ENCODE data around the gene RPL22.

The RPL22 gene

DNA sequence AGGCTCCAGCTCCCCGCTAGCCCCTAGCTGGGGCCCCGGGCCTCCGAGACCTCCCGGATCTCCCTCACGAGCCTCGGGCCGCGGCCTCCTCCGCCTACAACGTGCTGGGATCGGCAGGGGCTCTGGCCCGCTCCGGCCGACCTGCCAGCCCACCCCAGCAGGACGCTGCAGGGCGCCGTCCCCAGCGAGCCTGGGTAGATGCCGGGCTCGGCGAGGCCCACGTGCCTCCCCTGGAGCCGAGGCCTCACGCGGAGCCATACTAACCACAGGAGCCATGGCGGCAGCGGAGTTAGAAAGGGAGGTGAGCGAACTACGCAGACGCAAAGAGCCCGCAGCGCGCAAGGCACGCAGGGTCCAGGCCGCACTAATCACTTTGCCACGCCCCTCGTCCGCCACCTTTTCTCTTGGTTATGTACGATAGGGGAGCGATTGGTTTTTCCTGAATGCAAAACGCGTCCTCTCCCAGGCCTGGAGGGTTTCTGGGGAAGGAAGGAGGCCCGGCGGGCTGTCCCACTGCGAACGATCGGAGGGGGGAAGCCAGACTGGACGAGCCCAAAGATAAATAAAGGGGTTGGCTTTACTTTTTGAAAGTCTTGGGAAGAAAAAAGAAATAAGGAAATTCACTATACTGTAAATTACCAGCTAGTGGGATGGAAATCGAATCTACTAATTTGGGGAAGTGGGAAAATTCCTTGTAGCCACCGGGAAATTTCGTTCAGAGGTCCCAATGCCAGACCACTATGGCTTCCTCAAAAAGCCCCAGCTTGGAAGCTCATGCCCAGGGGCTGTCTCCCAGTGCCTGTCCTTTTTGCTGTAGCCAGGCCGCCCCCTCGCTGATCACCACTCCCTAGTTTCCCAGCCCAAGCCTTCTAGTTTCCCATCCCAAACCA, at the start of gene RPL22:
Gene RPL22 (minus strand): TSS at position 298 of the 890 bp plus-strand sequence. CDS start 22 bp downstream, at position 276.
- DNase-seq (ENCODE audit: low spot score), result peak; percentile 96

DNA sequence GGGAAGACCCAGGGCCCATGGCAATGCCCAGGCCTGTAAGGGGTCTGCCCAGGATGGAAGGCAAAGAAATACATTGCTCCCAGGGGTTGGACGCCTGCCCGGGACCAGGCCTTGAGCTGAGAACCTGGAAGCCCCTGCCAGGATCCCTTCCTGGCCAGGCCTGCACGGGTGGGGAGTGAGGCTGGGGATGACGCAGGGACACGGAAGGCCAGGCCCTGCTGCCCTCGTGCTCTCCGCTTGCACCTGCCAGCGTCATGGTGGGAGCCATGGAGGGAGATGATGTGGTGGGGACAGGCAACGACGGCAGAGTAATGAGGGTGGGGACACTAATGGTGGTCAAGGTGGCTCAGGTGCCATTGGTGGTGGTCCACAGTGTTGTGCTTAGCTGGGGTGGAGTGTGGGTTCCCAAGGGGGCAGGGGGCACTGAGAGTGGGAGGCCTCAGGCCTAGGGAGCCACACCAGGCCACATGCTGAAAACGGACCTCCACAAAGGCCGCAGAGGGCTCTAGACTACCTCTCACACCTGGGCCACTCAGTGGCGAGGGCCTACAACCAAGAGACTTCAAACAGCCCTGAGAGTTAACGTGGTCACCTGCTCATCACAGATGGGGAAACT, 48.9 kb upstream of the RPL22 start:
- DNase-seq (ENCODE audit: low spot score), result no peak

DNA sequence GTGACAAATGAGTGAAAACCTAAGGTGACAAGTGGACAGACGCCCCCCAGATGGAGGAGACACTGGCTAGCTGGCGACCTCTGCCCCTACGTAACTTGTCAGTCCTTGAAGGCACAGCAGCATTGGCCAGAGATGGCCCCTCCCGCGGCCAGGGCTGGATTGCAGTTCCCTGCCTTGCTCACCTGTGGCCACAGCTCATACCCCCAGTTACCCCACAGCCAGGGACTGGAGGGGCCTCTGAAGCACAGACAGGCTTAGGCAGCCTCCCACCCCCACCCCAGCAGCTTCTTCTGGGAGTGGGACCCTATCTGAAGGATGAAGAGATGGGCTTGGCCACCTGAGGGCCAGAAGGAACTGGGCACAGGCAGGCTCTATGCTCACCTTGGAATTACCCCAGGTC, 48.3 kb upstream of the RPL22 start:
- no peak for DNase-seq (ENCODE audit: low spot score)

DNA sequence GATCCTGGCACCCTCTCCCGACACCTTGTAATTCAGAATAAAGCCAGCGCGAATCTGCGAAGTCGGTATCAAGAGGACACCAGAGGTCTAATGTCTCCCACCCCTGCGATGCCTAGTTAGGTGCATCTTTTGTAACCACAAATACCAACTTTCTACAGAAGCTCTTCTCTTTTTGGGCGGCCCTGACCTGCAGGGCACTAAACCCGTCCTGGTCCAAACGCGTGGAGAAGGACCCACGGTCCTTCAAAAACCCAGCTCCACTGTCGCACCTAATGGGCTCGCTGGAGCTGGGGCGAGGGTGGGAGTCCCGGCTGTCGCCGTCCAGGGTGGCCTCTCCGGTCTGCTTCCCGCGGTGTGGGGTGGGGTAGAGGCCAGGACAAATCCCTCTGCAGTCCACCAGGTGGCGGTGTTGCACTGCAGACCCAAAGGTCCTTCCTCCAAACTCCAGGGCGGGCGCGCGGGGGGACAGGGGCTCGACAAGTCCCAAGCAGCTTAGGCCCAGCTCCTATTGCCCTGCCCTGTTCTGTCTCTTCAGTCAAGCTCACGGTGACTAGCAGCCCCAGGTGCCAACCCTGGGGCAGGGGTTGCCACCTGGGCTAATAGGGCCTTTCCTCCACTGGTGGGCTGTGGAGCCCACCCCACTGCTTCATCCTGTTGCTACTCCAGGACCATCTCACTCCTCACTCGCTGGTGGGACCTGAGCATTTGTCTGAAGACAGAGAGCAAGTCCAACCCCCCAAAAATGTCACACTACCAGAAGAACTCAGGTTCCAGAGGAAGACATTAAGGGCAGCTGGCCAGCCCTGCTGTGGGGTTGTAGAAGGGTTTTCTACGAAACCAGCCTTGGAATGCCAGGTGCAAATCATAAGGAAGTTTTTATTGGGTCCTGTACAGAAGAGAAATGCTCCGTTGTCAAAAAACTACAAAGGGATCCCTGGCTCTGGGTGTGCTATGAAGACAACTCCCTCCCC, 47.4 kb upstream of the RPL22 start:
- DNase-seq (ENCODE audit: low spot score), result peak; percentile 58

DNA sequence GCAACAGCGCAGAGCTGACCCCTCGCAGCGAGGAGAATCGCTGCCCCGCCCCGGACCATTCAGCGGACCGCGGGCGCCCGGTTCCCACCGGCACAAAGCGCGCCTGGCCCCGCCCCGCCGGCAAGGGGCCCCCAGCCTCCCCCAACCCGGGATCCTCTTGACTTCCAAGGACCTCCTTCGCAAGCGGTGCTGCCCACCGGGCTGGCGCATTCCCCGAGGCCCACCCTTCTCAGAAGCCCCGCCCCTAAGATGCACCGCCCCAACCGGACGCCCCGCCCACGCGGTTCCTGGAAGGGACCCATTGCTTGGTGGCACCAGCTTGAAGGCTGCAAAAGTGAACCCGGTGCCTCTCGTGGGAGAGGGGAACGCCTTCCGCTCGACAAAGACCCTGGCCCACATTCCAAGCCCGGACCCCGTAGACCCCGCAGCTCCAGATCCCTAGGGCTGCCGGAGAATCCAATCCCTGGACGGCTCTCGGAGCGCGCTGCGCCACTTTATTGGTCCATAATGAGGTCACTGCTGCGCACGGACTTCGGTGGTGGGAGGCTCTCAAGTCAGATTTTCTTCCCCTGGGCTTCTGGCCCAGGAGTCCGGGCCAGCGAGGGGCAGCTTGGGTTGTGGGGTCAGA, 46.6 kb upstream of the RPL22 start:
- DNase-seq (ENCODE audit: low spot score), result no peak

DNA sequence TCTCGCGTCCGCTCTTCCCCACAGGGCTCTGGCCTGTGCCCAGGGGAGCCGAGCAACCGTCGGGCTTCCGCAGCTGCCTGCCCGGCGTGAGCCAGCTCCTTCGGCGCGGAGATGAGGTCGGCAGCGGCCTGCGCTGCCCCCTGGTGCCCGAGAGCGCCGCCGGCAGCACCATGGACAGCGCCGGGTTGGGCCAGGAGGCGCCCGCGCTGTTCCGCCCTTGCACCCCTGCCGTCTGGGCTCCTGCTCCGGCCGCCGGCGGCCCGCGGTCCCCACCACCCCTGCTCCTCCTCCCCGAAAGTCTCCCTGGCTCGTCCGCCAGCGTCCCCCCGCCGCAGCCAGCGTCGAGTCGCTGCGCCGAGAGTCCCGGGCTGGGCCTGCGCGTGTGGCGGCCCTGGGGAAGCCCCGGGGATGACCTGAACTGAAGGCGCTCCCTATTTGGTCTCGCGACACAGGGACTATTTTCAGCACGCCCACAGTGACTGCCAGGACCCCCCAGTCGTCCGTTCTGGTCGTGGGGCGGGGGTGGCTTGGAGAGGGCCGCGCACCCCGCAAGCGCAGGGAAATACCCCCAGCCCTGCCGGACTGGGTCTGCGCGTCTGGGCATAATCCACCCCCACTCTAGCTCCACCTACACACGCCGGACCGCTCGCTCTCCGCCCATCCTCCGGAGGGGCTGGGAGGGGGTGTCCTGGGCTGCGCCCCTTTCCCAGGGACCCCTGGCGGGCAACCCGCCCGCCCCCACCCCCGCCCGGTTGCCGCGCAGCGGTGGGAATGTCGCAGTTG, 45.9 kb upstream of the RPL22 start:
- DNase-seq (ENCODE audit: low spot score), result peak; percentile 65

DNA sequence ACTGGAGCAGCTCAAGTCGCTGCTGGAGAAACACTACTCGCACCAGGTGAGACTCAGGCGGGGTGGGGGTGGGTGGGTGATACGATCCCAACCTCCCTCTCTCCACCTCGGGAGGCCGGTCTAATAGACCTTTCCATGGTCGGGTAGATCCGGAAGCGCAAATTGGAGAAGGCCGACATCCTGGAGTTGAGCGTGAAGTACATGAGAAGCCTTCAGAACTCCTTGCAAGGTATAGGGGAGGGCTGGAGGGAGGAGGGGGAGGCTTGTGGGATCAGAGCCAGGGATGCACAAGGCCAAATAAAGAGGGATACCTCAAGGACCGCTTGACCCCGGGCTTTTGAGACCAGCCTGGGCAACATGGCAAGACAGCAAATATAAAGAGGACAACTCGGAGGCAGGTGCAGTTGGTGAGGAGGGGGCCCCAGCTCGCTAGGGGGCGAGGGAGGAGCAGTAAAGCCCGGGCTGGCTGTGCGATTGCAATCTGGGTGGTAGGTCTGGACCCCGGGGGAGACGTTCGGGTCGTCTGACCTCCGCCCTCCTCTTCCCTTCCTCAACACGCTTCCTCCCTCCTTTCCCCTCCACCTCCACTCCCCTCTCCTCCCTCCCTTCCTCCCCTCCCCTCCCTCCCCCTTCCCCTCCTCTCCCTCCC, 45.1 kb upstream of the RPL22 start:
- DNase-seq (ENCODE audit: low spot score), result no peak

DNA sequence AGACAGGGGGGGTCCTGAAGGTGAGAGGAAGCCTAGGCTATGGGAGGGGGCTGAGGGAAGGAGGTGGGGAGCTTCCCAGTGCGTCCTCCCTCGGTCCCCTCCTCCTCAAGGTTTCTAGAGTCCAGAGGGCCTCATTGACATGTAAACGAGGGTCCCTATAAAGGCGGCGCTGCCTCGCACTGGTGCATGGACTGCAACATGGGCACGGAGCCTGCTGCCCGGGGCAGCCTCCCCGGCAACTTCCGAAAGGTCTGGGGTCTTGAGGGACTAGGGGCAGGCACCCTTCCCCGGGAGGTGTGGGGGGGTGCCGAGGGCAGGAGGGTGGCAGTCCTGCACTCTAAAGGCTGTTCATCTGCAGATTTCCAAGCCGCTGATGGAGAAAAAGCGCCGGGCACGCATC, 44.6 kb upstream of the RPL22 start, which contains the start of gene HES3:
Gene HES3 (plus strand): TSS at position 187 of the 400 bp plus-strand sequence. CDS start 187 bp downstream, at position 374.
- DNase-seq (ENCODE audit: low spot score), result no peak

DNA sequence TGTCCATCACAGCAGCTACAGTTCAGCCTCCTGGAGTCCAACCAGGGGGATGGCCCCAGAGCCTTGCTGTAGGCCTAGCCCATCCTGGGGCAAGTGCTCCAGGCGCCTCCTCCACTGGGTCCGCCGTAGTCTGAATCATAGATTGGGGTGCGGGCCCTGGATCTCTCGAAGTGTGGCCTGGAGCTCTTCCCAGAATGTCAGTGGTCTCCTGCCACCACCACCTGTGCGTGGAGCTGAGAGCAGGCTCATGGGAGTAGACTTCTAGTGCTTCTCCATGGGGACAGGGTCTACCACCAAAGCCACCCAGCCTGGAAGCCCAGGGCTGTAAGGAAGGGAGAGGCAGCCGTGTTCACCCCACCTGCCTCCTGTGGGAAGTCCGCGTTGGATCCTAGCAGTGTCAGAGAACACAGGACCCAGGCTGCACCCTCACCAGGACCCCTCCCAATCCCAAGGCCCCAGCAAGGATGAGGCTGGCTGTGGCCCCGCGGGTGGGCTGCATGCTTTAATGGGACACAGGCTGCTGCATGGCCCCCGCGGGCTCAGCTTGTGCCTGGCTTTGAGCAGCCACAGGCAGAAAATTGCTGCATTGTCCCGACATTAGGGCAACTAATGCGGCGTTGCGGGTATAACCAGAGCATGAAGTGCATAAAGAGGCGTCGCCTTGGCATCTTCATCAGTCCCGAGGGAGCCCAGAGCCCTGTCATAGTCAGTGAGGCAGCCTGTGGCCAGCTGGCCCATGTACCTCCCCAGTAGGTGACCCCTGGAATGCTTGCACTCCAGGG, 43.8 kb upstream of the RPL22 start:
- no peak for DNase-seq (ENCODE audit: low spot score)

DNA sequence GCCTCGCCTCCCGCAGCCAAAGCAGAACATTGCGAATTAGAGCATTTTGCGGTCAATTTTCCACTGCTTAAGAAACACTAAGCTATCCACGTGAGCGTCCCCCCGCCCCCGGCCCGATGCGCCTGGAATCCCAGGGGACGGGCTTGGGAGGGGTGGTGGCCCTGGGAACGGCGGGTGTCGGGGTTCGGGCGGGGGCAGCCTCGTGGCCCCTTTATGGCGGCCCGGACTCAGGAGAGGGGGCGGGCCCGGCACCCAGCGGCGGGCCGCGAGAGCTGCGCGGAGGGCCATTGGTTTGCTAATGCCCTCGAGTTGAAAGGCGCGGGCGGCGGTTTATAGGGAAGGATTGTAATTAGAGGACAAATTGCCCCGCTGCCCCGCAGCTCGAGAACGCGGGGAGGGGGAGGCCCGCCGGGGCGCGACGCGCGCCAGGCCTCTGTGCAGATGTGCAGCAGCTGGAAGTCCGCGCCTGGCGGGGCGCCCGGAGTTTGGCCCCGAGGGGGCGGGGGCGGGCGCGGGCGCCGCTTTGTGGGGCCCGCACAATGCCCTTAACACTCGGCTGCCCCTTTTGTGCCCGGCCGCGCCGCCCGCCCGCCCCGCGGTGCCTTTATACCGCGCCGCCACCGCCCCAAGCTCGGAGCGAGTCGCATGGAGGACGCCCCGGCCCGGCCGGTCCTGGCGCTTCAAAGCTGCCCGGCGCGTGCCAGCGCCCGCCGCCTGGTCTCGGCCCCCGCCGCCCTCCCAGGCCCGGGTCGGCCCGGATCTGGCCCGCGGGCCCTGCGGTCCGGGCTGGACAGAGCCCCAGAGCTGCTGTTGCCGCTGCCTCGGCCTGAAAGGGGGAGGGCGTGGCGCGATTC, 42.7 kb upstream of the RPL22 start:
- no peak for DNase-seq (ENCODE audit: low spot score)

DNA sequence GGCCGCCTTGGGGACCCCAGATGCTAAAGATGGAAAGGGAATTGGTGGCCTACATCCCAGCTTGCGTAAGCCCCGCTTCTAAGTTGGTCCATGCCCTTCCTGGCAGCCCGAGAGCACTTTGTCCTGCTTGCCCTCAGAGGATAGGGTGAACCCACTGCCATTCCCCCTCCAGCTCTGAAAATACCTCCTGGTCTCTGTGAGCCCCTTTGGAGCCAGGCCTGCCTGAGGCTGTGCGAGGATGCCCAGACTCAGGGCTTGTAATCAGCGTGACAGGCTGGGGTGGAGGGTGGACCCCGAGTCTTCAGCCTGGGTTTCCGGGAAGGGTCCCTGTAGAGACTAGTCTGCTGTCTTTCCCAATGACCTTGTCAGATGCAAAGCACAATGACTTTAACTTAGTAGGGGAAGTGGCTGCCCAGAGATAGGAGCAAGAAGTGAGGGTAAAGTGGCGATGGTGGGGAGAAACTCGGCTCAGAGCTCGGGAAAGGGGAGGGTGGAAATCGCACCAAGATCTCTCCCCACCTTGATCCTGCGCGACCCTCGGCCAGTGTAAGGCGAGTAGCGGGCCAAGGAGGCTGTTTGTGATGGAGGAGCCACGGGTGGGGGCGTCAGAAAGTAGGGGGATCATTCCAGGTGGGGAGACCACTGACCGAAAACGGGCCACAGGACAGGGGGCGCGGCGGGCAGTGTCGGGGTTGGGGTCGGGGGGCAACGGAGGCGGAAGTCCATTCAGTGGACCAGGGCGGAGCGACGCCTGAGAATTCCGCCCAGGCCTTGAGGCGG, 41.9 kb upstream of the RPL22 start:
- no peak for DNase-seq (ENCODE audit: low spot score)

DNA sequence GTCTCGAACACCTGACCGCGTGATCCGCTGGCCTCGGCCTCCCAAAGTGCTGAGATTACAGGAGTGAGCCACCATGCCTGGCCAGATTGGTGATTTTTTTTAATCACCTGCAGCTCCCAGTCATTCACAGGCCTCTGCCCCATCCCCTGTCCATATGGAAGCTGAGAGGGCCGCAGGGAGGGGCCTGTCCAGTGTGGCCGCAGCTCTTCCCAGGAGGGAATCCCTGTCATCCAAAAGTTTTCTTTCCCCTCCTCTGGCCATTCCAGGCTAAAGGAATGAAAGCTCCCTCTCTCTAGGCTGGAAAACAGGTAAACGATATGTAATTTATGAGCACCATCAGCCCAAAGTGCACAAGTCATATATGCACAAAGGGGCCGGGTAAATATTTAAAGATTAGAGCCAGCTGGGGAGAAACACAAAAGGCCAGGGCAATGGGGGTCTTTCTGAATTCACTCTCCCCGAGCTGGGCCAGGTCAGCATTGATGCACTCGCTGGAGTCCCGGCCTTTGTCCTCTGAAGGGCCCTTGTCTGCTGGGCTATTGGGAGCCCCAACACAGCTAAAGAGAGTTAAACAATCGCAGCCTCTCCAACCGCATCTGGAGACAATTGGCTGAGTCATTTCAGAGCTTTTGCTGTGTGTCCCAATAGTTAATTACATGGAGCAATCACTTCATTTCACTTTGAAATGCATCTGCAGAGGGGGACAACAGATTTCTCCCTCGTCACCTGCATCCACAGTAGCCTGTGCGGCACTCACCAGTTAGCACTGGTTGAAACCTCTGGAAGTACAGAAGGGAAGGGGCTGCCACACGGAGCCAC, 40.8 kb upstream of the RPL22 start:
- no peak for DNase-seq (ENCODE audit: low spot score)

DNA sequence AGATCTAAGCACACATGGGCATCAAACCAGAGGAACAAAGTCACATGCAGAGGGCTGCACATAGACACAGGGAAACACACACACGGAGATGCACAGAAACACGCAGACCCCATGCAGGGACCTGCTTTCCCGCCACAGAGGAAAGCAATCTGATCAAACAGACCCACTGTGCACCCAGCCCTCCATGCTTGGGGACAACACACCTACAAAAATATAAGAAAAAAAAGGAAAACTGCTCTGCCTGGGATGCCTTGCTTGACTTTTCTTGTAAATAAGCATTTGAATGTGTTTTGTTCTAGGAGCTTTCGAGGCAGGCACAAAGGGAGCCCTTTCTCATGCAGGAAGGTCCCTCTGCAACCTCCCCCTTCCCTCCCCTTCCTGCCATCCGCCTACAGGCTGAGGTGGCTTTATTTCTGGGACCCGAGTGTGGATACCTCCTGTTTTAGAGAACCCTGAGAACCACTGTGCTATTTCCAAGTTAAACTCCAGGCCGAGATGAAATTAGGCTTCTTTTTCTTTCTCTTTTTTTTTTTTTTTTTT, 39.9 kb upstream of the RPL22 start:
- DNase-seq (ENCODE audit: low spot score), result no peak

DNA sequence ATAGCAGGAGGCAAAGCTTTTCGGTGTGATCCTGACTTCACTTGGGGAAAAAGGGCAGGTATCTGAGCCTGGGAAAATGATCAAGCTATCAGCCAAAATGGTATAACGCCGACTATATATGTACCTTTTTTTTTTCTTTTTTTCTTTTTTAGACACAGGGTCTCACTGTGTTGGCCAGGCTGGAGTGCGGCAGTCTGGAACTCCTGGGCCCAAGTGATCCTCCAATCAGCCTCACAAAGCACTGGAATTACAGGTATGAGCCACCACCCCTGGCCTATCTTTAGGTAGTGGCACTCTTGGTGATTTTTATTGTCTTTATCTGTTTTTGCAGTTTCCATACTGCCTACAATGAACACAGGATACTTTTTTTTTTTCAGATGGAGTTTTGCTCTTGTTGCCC, 37.7 kb upstream of the RPL22 start:
- no peak for DNase-seq (ENCODE audit: low spot score)

DNA sequence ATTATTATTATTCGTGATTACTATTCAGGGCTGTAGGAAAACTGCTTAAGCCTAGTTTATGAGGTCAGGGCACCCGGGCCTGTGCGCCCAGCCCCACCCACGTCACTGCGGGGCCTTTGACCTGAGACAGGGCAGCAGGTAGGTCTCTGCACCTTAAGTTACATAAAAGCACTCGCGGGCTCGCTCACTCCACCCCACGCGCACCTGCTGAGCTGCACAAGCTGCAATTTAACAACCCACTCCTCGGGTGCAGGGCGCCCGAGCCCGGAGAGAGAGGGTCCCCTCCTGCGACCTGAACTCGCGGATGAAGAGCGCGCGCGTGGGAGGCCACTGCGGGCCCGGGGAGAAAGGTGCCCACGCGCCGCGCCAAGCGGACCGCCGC, 35.9 kb upstream of the RPL22 start:
- DNase-seq (ENCODE audit: low spot score), result no peak

DNA sequence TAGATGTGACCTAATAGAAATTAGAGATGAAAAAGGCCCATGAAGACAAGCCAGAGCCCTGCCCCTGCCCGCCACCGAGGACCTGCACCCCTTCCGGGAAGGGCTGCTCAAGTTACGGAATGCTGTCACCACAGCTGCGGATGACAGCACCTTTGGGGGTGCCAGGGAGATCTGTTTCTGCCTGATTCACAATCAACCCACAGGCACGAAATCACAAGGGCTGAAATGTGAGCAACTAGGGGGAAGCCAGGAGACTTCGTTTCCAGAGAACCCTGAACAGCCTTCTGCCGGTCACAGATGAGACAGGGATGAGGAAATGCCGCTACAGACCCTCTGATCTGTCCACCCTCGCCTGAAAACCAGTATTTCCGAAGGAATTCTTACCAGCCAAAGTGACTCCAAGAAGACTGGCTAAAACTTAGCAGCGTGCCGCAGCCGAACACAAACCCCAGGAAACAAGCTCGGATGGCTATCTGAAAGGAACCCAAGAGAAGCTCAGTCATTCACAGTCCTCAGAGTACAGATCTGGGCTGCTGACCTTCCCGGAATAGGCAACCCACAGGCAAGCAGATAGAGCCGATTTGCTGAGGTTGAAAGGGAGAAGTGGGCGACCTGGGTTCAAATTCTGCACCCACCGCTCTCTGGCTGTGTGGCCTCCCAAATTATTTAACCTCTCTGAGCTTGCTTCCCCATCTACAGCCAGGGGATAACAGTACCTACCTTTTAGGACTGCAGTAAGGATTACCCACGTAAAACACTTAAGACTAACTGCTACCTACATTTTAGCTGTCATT, 35.3 kb upstream of the RPL22 start:
- no peak for DNase-seq (ENCODE audit: low spot score)

Data from COLO829 (cell line).